GM15510 (cell line): ENCODE data around the gene TMEM184B.

Experiments used
- POLR2A ChIP-seq: IDR thresholded peaks from 3 replicates; pipeline ENCODE4 v1.6.1; 2011; ENCODE audit warnings: borderline replicate concordance; ENCODE audit not compliant: insufficient read length; ENCODE audit errors: extremely low read depth

Gene TMEM184B

GRCh38 chr22:38232196-38232595 lies 40.6 kb downstream of the TMEM184B start:
- TF ChIP-seq POLR2A: no peak

DNA sequence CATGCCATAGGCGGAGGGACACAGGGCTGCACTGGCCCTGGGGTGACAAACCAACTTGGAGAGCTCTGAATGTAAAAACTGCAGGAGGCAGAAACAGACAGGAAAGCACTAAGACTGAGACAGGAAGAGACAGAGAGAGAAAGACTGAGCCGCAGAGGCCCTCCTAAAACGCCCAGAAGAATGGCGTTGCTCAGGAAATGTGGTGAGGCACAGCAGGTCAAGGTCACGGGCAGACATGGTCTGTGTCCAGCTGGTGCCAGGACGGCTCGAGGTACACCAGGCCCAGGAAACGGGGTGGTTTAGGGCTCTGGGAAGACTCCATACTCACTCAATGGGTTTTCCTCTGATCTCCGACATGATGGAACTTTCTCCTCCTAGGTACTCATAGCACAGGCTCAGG lies 41.9 kb downstream of the TMEM184B start:
- no peak for TF ChIP-seq POLR2A

- no peak for TF ChIP-seq POLR2A
Measured at GRCh38 chr22:38230108-38230825, 42.5 kb downstream of the TMEM184B start.

GRCh38 chr22:38228873-38229740 lies 43.7 kb downstream of the TMEM184B start:
- no peak for TF ChIP-seq POLR2A

GRCh38 chr22:38228326-38228872 lies 44.4 kb downstream of the TMEM184B start:
- no peak for TF ChIP-seq POLR2A

DNA sequence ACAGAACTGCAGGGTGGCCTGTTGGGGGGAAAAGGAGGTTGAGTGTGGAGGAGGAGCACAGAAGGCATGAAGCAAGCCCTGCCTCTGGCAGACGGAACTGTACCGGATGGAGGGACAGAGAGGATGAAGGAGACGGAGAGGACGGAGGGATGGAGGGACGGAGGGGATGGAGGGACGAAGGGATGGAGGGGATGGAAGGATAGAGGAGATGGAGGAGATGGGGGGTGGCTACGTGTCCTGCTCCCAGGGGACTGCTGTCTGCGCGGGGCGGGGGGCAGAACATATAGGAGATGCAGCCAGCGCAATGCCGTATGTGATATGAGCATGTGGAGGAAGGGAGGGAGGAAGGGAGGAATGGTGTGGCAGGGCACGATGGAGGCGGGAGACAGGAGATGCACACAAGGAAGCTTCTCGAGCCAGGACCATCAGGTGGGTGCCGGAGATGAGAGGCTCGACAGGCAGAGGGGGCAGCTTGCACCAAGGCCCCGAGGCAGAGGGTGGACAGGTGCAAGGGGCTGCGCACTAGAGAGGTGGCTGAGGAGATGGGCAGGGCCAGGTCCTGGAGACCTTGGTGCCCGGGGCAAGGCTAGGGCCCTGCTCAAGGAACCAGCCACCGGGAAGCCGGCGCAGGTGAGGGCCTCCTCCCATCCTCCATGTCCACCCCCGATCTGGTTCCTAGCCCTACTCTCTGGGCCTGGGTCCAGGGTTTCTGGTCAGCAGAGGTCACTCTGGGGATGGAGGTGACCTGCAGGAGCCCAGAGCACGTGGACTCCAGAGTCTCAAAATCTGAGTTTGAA lies 45.8 kb downstream of the TMEM184B start:
- no peak for TF ChIP-seq POLR2A

DNA sequence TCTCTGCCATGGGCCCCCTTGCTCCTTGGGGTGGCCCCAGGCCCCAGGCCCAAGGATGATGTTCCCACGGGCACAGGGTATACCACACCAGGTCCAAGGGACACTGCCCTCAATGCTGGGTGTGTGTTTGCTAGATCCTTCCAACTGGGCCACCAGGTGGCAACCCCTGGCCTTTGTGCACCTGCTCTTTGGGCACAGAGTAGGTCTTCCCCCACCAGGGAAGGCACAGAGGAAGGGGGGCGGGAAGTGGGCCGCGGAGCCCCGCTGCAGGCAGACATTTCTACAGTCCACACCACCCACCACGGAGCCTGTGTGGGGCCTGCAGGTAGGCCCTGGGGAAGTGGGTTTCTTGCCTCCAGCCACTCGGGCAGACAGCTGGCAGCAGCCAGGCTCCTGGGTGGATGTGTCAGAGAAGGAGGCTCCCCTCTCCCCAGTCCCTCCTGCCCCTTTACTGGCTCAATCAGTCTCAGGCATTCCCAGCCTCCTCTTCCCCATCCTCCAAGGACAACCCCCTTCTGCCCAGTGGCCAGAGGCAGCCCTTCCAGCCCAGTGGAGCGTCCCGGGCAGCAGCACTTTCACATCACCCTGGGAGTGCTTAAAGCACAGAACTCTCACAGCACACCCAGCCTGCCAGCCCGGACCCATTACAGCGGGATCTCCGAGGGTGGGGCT lies 49.4 kb downstream of the TMEM184B start:
- TF ChIP-seq POLR2A: no peak

- no peak for TF ChIP-seq POLR2A
Measured at GRCh38 chr22:38222797-38223119, 50.1 kb downstream of the TMEM184B start.

DNA sequence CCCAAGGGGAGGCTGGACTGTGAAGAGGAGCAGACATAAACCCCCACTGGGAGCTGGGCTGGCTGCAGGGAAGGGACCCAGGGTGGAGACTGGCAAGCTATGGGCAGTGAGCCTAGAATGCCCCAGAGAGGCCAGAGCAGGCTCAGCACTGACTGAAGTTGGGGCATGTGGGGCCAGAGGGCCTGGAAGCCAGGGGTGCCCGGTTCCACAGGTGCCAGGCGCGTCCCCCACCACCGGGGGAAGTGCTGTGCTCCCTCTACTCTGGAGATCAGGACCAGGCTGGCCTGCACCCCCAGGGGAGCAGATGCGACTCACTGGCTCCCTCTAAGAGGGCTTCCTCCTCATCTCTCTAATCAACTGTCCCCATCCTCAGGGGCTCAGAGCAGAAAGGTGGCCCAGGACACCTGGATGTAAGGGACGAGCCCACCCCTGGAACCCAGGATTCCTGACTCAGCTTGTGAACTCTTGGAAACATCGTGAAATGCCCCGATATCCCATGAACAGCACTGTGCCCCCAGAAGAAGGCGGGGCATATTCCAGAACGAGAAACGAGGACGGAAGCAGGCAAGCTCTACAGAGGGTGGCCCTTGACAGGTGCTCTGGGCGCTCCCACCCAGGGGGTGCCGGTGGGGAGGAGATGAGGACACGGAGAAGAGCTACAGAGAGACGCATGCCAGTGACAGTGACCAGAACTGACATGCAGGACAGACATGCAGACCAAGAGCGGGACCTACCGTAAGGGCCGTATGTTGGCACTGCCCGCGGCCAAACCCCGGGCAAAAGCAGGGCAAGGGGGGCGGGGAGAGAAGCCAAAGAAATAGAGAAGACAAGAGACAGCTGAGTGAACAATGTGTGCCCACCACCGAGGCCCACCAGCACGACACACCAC lies 50.7 kb downstream of the TMEM184B start:
- TF ChIP-seq POLR2A: no peak

- TF ChIP-seq POLR2A: no peak
Measured at GRCh38 chr22:38221407-38221806, 51.4 kb downstream of the TMEM184B start.

DNA sequence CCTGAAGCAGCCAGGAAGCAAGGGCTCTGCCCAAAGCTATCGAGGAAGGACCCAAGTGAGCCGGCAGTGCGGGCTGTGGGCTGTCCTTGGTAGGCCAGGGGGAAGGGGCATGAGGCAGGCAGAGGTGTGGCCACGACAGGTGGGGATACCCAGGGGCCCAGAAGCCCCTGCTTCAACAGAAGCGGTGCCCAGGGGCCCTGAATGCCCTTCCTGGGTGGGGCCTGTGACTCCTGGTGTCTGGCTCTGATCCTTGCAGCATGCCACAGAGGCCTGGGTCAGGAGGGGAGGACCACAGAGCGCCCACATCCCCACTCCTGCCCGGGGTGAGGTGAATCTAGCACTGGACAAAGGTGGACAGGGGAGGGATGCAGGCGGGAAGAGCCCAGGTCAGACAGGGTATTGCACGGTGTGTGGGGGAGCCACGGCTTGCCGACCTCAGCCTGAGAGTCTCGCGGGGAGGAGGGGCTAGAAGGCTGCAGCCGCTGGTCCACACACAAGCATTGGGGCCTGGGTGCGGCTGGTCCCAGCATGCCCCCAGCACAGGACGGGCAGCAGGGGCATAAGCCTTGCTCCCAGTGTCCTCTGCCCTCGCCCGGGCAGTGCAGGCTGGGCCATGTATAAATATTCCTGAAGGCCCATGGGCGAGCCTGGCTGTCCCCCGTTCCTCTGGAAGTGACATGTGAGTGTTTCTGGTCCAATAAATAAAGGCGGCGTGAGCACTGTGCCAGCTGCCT lies 52.0 kb downstream of the TMEM184B start:
- TF ChIP-seq POLR2A: no peak

GRCh38 chr22:38220163-38220562 lies 52.6 kb downstream of the TMEM184B start:
- TF ChIP-seq POLR2A: no peak

- no peak for TF ChIP-seq POLR2A
Measured at GRCh38 chr22:38219632-38220031, 53.2 kb downstream of the TMEM184B start.
